NCI-H187 treated with DMSO at 0.1 percent for 48 hours (cell line): ENCODE data around the gene PSTPIP2.
"Not testable (repeated sequence)": the region's sequence is repeated elsewhere in the genome, so short reads cannot be mapped to it uniquely, and the experiment has no call there.

Experiments used
- DNase-seq: peaks from one replicate; lab custom pipeline; 2025; lab: John Stamatoyannopoulos, UW

Gene PSTPIP2

DNA sequence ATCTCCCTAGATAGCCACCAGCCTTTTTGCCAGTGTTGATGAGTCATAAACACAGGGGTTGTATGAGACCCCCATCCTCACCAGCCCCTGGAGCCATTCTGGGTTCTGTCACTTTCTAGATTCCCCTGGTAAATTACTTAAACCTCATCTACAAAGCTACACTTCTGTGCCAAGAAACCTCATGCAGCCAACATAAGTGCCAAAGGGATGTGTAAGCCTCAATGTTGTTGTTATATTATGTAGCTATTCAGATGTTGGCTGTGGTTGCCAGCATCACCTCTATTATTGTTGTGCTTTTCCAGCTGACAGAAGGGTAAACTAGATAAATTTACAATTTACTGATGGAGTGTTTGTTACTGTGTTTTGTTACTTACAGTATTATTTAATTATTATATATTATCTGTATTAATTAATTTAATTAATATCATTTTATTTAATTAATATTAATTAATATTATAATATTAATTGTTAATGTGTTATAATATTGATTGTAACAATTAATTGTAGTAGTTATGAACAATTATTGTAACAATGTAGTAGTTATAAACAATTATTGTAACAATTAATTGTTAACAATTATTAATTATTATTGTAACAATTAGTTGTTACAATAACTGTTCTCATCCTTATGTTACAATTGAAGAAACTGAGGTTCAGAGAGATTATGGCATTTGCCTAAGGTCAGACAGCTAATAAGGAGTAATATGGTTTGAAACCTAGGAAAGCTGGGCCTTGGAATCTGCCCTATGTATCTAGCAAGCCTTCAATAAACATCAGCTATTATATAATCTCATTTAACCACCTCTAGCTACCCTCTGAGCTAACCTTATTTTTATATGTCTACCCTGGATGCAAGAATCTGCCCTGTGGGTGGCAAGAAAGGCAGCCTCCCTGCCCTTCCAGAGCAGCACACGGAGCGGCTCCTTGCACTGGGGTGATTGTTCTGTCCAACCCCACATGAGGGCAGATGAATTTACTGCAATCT is 36.1 kb downstream of the PSTPIP2 start:
- DNase-seq, result no peak

DNA sequence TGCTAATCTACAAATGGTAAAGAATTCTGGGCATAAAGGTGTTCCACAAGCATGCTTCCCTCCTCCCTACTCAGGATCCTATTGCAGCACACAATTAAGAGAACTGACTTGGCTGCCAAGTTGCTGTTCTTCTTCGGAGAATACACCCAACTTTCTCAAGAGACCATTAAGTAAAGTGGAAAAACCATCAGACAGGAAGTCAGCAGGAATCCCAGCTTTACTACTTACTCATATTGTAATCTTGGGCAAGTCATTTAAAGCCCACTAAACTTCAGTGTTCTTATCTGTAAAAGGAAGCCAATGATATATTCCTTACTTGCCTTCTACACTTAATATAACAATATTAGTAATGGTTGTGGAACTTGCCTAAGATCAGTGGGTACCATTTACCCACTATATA is 37.8 kb downstream of the PSTPIP2 start:
- no peak for DNase-seq

- no peak for DNase-seq
Observed at GRCh38 chr18:46031741-46032140, 40.3 kb downstream of the PSTPIP2 start.

DNA sequence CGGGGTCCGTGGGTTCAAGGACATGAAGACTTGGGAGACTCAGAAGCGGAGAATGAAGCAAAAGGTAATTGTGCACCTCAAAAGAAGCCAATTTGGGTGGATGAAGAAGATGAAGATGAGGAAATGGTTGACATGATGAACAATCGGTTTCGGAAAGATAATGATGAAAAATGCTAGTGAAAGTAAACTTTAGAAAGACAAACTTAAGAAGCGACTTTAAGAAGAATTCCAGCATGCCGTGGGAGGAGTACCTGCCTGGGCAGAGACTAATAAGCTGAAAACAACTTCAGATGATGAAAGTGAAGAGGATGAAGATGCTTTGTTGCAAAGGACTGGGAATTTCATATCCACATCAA is 43.5 kb downstream of the PSTPIP2 start:
- DNase-seq, result no peak

DNA sequence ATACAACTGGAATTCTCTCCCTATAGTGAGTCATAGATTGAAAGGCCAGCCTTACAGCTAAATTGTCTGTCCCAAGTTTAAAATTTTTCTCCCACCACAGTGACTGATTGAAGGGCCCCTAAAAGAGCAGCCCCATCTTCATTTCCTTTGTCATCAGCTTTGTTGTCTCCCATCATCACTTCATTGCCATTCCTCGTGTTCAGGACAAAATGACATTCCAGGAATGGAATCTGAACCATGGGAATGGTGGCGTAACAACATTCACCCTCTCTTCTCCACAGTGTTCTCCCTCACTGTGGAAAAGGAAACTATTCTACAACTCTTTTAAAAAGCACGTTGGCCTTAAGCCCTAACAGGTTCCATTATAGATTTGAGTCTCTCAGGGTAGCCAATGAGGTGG is 52.1 kb downstream of the PSTPIP2 start:
- DNase-seq, result no peak

DNA sequence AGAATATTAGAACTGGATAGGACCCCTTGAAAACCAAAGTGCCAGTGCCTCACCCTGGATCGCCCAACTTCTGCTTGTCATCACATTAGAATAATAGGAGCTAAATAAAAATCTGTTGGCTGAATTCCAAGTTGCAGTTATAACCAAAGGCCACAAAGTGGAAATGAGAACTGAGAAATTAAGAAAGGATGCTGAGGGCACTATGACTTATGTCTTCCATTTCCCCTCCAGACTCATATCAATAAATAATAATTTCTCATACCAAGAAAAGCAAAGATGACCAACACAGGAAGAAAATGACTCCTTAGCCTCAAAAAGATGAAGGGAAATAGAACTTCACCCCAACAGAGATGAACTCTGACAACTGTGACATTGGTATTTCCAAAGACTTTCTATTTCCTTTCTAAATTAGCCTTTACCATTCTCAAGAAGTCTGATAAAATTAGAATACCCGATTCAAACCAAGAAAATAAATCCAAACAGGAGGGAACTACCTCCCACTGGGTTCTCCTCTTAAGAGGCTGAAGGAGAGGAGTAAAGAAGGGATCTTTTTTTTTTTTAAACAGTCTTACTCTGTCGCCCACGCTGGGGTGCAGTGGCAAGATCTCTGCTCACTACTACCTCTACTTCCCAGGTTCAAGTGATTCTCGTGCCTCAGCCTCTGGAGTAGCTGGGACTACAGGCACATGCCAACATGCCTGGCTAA is 58.4 kb downstream of the PSTPIP2 start:
- no peak for DNase-seq

DNA sequence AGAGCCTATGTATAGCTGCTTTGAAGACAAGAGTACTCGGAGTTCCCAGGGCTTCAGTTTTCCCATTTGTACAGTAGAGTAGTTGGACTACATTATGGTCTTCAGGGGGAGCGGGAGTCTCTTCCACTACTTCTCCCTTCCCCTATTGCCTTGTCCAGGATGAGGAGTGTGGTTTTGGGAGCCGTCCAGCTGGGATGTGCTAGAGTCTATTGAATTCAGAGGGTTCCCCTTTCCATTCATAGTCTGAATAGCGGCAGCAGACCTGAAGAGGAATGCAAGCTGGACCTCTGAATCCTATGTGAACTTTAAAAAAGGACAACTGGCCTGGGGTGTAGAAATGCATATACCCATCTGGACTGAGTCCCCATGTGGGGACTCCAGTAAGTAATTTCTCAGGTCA is 61.4 kb downstream of the PSTPIP2 start:
- DNase-seq, result no peak

DNA sequence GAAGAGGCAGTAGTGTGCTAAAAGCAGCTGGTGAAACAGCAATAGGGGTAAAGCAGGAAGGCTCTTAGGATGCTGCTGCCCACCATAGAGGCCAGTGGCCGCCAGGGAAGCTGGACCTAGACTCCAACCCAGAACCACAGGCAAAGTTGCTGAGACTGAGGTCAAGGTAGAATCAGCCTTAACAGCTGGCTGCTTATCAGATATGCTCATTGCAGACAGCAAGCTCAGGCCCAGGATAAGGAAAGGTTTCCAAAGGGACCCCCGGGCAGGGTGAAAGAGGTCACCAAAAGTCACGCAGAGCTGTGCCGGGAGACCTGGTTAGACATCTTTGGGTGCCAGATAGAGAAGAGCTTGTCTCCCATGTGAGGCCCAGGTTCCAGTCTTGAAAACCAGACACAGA is 62.0 kb downstream of the PSTPIP2 start:
- no peak for DNase-seq

DNA sequence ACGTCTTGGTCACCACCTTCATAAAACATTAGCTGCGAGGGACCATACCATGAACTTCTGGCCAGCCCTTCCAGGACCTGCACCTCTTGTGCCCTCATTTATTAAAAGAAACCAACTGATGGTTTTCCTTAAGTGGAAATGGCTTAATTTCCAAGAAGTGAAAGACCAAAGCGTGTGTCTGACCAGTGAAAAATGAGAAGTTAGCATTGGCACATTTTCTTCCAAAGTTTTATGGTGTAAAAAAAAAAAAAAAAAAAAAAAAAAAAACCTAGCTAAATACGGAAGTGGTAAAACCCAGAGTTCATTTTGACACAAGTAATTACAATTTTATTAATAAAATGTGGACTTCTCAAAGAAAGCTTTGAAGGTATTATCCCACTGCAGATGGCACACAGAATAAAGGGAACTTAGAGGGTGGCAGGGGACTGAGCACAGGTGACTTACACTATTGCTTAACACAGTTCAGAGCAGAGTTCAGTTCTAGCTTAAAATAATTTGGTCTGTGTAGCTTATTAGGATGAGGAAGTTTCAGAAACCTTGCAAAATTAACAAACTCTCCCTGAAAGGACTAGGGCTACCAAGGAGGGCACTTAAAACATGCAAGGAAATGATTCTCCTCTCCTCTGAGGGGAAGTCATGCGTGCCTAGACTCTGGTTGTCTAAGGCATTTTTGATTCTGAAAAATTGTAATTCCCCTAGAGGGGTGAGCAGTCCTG is 62.8 kb downstream of the PSTPIP2 start:
- DNase-seq, result no peak

GRCh38 chr18:46008531-46008930 is 63.5 kb downstream of the PSTPIP2 start:
- no peak for DNase-seq

DNA sequence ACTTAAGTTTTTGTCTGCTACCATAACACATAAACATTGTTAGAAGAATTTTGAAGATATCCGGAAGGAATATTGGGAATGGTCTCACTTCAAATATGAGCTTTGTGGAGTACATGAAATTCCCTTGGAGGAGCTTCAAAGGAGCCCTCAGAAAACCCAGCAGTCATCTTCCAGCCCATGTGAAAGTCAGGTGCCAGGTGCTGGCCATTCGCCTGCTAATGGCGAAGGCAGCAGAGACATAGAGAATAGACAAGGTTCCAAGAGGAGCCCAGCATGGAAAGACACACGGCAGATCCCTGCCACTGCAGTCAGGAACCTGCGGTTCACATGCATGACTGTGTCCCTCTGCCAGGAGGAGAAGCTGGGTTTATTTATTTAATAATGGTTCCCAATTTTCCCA is 64.9 kb downstream of the PSTPIP2 start:
- no peak for DNase-seq

DNA sequence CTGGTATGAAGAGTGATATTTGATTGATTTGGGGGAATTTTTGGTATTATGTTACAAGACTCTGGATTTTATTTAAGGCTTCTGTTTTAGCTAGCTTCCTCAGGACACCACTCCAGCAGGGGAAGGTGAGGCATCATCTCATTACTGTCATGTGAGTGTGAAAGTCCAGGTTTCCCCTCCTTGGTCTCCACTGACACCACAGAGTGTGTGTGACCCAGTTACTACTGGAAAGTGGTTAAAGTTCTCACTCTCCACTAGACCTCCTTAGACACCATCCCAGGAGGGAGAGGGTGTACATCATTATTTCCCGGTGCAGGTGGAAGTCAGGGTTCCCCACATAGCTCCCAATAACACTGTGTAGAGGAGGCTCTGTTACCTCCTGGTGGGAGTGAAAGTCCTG is 69.1 kb downstream of the PSTPIP2 start:
- DNase-seq, result no peak

DNA sequence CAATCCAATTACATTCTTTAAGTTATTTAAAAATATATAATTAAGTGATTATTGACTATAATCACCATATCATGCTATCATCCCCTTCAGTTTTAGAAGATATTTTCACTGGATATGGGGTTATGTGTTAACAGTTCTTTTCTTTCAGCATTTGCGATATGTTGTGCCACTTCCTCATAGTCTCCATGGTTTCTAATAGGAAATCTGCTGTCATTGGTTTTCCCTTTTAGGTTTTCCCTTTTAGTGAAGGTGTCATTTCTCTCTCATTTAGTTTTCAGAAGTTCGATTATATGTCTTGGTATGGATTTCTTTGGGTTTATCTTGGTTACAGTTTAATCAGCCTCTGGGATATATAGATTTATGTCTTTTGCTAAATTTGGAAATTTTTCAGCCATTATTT is 70.2 kb downstream of the PSTPIP2 start:
- no peak for DNase-seq

GRCh38 chr18:46001074-46001473 is 71.0 kb downstream of the PSTPIP2 start:
- DNase-seq, result no peak

DNA sequence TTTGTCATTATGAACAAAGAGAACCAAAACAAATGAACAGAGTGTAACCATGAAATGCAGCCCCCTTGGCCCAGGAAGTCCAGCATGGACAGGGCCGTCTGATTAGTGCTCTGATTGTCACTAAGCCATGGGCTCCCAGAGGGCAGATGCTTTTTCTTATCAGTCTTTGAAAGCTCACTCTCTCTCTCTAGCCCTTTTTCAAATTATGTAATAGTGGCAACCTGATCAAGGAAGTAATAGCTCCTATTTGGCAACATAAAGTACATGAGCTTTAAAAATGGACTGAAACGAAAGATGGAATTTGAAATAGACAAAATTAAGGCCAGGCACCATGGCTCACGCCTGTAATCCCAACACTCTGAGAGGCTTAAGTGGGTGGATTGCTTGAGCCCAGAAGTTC is 72.5 kb downstream of the PSTPIP2 start:
- no peak for DNase-seq

- no peak for DNase-seq
Observed at GRCh38 chr18:45998244-45998643, 73.8 kb downstream of the PSTPIP2 start.

DNA sequence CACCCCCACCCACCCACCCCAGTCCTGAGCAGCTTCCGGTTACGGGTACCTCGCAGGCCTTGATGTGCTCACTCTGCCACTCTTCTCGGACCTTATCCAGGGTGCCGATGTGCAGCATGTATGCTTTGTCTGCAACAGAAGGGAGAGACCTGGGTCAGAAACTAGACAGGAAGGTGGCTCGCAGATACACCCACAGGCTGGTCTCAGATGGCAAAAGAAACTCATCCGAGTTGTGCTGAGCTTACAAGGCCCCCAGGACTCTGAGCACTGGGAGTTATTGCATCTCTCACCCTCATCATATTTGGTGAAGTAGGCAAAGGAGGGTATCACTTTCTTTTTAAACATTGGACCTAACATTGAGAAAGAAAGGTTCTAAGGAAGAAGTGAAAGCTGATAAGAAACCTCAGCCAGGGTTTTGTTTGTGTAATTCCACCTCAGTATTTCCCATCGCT is 74.3 kb downstream of the PSTPIP2 start:
- DNase-seq, result no peak

DNA sequence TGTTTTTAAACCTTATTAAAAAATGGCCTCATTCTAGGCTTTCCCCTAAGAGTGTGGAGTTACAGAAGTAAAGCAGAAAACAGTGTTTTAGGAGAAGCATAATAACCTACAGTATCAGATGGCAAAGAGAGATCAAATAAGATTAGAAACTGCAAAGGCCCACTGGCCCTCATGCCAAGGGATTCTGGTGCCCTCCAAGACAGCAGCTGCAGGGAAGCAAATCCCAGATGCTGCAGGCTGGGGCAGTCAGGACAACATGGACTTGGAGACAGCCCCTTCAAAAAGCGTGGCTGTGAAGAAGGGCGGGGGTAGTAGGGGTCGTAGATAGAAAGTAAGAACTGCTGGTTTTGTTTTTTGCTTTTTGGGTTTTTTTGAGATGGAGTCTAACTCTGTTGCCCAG is 76.6 kb downstream of the PSTPIP2 start:
- DNase-seq, result no peak

GRCh38 chr18:45993438-45993837 is 78.6 kb downstream of the PSTPIP2 start:
- no peak for DNase-seq

GRCh38 chr18:45992527-45992926 is 79.5 kb downstream of the PSTPIP2 start:
- not testable (repeated sequence) for DNase-seq

DNA sequence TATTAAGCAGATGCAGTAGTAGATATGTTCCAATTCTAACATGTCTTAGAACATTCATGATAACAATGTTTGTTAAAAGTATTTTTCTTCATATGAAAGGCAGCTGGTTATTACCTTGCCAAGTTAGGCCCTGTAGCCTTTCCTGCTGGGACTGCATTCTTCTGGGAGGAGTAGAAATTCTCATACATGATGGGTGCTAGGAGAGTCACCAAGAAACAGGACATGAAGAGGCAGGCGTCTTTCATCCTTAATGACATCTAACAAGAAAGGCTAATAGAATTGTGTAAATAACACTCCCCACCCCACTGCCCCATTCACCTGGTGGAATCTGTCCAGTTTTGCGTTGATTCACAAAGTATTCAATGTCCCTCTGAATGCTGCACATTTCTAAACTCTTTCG is 80.3 kb downstream of the PSTPIP2 start:
- no peak for DNase-seq

DNA sequence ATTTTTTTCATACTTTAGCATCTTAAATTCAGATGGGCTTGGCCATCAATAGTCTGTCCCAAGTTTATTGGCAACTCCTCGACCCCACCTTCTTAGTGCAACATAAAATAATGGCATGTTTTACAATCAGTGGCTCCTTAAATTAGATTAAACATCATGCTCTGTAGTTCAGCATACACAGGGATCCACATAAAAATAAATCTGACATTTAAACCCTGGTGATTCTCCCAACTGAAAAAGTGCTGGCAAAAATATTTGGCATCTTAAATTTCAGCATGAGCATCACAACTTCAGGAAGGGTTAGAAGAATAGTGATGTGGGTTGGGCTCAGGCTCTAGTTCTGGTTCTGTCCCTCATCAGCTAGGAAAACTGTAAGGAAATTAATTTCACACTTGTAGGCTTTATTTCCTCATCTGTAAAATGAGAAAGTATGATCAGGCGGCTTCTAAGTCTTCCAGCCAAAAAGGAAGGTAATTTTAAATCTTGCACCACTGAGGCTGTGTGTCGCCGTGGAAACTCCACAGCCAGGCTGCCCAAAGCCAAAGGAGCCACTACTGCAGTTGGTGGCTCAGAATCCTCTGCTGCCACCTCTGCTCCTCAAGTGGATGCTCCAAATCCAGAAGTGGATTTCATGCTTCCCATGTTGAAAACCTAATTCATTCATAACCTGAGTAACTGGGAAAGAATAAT is 87.4 kb downstream of the PSTPIP2 start:
- DNase-seq, result no peak
